GM18867 (cell line): ENCODE results near the gene TOR3A.
"Not testable (repeated sequence)": the region's sequence is repeated elsewhere in the genome, so short reads cannot be mapped to it uniquely, and the experiment has no call there.

ENCODE experiments used
- ATAC-seq: cut with Tn5 transposase; IDR thresholded peaks from one replicate; pipeline ENCODE4 v1.9.1; 2021; ENCODE audit warnings: mild to moderate bottlenecking, moderate library complexity; ENCODE audit not compliant: unreplicated experiment

Gene TOR3A

DNA sequence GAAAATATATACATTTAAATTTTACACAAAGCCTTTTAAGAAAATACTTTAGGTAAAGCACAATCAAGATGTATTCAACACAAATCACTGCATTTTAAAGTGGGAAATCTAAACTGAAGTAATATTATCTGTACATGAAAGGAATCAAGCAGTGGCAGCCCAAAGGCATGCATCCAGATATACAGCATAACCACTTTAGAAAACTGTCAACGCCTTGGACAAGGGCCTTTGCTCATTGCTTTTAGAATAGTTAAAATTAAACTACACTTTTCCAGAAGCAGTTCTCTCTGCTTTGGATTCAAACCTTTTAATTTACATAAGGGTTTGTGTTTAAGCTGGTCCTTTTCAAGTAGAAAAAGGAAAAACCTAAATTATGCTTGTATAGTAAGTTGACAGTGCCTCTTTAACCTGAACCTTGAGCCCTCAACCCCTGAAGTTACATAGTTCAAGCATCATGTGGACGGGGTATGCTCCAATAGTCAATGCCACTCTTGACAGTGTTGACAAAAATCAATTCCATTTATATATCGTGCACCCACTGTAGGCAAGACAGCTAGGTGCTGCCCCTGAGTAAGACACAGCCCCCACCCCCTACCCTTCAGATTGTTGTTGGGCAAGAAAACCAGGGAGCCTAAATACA, 22.9 kb downstream of the TOR3A start:
- no peak for ATAC-seq

- ATAC-seq = peak; percentile 39
These were observed 23.5 kb downstream of the TOR3A start for GRCh38 chr1:179105393-179105792.

DNA sequence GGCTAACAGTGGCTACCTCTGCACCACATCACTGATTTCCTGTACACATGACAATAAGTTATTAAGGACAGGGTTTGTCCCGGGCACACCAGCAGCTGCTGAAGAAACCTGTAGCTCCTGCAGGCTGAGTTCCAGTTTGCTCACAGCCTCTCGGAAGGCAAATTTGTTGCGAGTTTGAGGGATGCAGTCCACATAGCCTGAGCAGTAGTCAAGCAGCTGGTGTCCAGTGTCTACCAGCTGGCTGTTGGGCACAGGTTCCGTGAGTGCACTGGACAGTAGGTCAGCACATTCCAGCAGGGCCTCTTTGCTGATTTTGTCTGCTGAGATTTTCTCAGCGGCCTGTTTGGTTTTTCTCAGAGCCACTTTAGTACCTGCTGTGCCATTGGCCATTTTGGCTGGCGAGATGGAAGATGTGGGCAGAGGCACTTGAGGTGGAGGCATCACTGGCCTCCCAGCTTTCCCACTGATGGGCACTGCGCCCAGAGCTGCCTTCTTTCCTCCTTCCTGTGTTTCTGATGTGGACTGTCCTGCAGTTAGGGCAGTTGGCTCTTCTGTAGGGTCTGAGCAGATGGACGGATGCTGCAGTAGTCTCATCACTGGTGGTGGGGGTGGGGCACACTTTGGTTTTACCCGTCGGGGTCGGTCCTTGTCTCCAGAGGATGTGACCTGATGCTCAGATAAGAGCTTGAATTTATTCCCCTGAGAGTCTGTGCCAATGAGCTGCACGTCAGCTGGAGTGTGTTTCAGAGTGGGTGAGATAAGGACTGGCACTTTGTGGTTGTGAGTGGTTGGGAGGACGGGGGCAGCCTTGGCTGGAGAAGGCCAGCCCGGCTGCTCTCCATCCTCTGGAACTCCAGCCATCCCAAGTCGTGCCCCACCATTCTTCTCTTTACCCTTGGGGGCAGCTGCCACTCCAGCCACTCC, 26.1 kb downstream of the TOR3A start:
- no peak for ATAC-seq

DNA sequence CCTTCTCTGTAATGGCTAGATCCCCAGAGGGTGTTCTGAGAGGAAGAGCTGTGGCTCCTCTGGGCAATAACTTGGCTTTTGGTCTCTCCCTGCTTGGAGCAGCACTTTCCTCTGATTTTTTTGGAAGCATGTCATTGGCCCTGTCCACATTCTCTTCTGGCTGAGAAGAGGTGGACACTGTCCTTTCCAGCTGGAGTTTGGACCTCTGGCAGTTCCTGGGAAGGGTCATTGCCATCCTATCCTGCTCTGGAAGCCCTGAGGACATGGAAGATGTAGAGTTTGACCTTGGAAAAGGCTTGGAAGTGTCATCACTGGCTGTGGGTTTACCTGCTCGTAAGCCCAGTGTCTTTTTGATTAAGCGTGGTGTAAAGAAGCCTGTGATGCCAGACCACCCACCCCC, 26.8 kb downstream of the TOR3A start:
- ATAC-seq = no peak

DNA sequence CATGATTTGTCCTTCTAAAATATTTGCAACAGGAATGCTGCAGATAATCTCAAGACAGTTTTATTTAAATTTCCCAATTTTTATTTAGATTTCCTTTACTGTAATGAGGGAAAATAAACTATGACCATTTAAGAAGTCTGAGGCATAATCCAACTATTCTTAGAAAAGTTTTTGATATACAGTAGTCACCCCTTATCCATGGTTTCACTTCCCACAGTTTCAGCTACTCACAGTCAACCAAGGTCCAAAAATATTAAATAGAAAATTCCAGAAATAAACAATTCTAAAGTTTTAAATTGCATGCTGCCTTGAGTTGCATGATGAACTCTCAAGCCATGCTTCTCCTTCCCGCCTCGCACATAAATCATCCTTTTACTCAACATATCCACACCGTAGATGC, 33.3 kb downstream of the TOR3A start:
- ATAC-seq = no peak

- ATAC-seq = no peak
These were observed 37.6 kb downstream of the TOR3A start for GRCh38 chr1:179119513-179119912.

GRCh38 chr1:179120736-179121135, 38.9 kb downstream of the TOR3A start:
- no peak for ATAC-seq

GRCh38 chr1:179121159-179121938, 39.5 kb downstream of the TOR3A start:
- no peak for ATAC-seq

DNA sequence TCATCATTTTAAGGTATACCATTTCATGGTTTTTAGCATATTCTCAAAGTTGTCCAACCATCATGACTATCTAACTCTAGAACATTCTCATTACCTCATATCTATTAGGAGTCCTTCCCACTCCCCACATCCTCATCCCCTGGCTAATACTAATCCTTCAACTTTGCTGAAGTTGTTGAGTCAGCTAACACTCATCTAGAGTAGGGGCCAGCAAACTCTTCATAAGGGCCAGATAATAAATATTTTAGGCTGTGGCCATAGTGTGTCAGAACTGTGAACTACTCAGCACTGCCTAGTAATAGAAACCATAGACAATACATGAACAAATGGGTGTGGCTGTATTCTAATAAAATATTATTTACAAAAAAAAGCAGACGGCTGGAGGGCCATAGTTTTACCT, 43.0 kb downstream of the TOR3A start:
- ATAC-seq = no peak

- no peak for ATAC-seq
These were observed 44.6 kb downstream of the TOR3A start for GRCh38 chr1:179126338-179127060.

- ATAC-seq = no peak
These were observed 45.5 kb downstream of the TOR3A start for GRCh38 chr1:179127163-179127895.

DNA sequence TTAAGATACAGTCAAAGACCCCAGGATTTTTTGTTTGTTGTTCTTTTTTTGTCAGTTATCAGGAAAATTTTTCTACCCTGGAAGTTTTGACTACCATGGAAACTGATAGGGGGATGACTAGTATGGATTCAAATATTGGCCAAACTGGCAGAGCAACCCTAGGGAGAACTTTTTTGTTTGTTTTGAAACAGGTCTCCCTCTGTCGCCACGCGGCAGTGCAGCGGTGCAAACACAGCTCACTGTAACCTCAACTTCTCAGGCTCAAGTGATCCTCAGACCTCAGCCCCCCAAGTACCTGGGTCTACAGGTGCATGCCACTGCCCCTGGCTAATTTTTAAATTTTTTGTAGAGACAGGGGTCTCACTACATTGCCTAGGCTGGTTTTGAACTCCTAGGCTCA, 46.6 kb downstream of the TOR3A start:
- ATAC-seq = no peak

- ATAC-seq = peak; percentile 99
These were observed 48.0 kb downstream of the TOR3A start for GRCh38 chr1:179129702-179130473.

- ATAC-seq = not testable (repeated sequence)
These were observed 53.3 kb downstream of the TOR3A start for GRCh38 chr1:179135168-179135567.

DNA sequence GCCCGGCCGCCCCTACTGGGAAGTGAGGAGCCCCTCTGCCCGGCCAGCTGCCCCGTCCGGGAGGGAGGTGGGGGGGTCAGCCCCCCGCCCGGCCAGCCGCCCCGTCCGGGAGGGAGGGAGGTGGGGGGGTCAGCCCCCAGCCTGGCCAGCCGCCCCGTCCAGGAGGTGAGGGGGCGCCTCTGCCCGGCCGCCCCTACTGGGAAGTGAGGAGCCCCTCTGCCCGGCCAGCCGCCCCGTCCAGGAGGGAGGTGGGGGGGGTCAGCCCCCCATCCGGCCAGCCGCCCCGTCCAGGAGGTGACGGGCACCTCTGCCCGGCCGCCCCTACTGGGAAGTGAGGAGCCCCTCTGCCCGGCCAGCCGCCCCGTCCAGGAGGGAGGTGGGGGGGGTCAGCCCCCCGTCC, 53.8 kb downstream of the TOR3A start:
- not testable (repeated sequence) for ATAC-seq

GRCh38 chr1:179137617-179138255, 55.9 kb downstream of the TOR3A start:
- ATAC-seq = no peak

GRCh38 chr1:179138755-179139154, 56.9 kb downstream of the TOR3A start:
- ATAC-seq = not testable (repeated sequence)

GRCh38 chr1:179141592-179142251, 59.9 kb downstream of the TOR3A start:
- ATAC-seq = no peak
